Fibroblast of lung (primary cell): ENCODE results near the gene CCDC149. TPM values are rescaled to one million over a fixed set of nuclear protein-coding genes. Genes with fewer than 3 reads are reported as not detected.

Source experiments
- DNase-seq, 2 donors: peaks; one replicate each; pipeline versions ENCODE4 v3.0.0 to v3.0.0-alpha.2; 2010; ENCODE audit warnings: low read depth in 2 of 2
- H2AFZ ChIP-seq: 2 replicates; pipeline ENCODE4 v1.5.1; 2012; ENCODE audit warnings: low read length, control low read depth, inconsistent platforms
- H3K27ac ChIP-seq: 2 replicates; pipeline ENCODE4 v1.5.1; 2011; ENCODE audit warnings: low read length, control low read depth; ENCODE audit not compliant: insufficient read depth
- H3K27me3 ChIP-seq: 2 replicates; pipeline ENCODE4 v1.5.1; 2011; ENCODE audit warnings: mild to moderate bottlenecking, low read length; ENCODE audit not compliant: control insufficient read depth, insufficient read depth
- H3K36me3 ChIP-seq: 2 replicates; pipeline ENCODE4 v1.5.1; 2011; ENCODE audit warnings: low read length; ENCODE audit not compliant: control insufficient read depth, insufficient read depth
- H3K4me1 ChIP-seq: 2 replicates; pipeline ENCODE4 v1.5.1; 2011; ENCODE audit warnings: low read length; ENCODE audit not compliant: control insufficient read depth, insufficient read depth; ENCODE audit errors: extremely low read depth
- H3K4me2 ChIP-seq: 2 replicates; pipeline ENCODE4 v1.5.1; 2011; ENCODE audit warnings: low read length, control low read depth; ENCODE audit not compliant: insufficient read depth; ENCODE audit errors: extremely low read depth
- H3K4me3 ChIP-seq, 4 experiments: fragments of 200-600 bp in 1 of 4; sonication (generic) in 1 of 4; replicated peaks in 1 of 4; 2 replicates each; pipeline ENCODE4 v1.5.1; 2011 to 2016; ENCODE audit warnings: low read length in 4 of 4, low read depth in 3 of 4, mild to moderate bottlenecking in 3 of 4, control low read depth in 2 of 4, inconsistent platforms in 1 of 4, mixed read lengths in 1 of 4; ENCODE audit not compliant: insufficient read depth in 1 of 4; ENCODE audit errors: control extremely low read depth in 1 of 4
- H3K79me2 ChIP-seq: 2 replicates; pipeline ENCODE4 v1.5.1; 2012; ENCODE audit warnings: mild to moderate bottlenecking, low read length, inconsistent platforms; ENCODE audit not compliant: control insufficient read depth, insufficient read depth
- H3K9ac ChIP-seq: 2 replicates; pipeline ENCODE4 v1.5.1; 2011; ENCODE audit warnings: mild to moderate bottlenecking, low read length, control low read depth; ENCODE audit not compliant: insufficient read depth
- H3K9me3 ChIP-seq: 2 replicates; pipeline ENCODE4 v1.5.1; 2012; ENCODE audit warnings: low read depth, low read length; ENCODE audit not compliant: control insufficient read depth, insufficient read depth
- H4K20me1 ChIP-seq: 2 replicates; pipeline ENCODE4 v1.5.1; 2011; ENCODE audit warnings: low read length; ENCODE audit not compliant: control insufficient read depth, insufficient read depth; ENCODE audit errors: extremely low read depth
- CTCF ChIP-seq, 2 donors: IDR thresholded peaks in 1 of 2; conservative IDR thresholded peaks in 1 of 2; 1 replicate in 1 of 2; 2 replicates in 1 of 2; pipeline ENCODE4 v1.5.1; 2011 to 2012; ENCODE audit warnings: low read length in 2 of 2, control low read depth in 1 of 2, inconsistent platforms in 1 of 2, low read depth in 1 of 2, mild to moderate bottlenecking in 1 of 2
- EZH2 ChIP-seq: IDR thresholded peaks from 2 replicates; pipeline ENCODE4 v1.5.1; 2012; ENCODE audit warnings: low read length, control low read depth, mild to moderate bottlenecking; ENCODE audit errors: missing control alignments
- polyA plus RNA-seq, 2 donors: library from polyadenylated mRNA; depleted of rRNA in 1 of 2; stranded (reverse) in 1 of 2; unstranded in 1 of 2; fragments of >200 nt; gene quantifications; 2 replicates each; pipeline ENCODE4 v1.2.1, GENCODE V29; 2011 to 2012; ENCODE audit warnings: missing spikeins in 1 of 2
- total RNA-seq: library from RNA; depleted of rRNA; stranded (reverse); fragments of >200 nt; gene quantifications from 2 replicates; pipeline ENCODE4 v1.2.1, GENCODE V29; 2014

CCDC149 gene
- total and polyA plus RNA-seq, 2 donors (not counting 1 experiment from before 2014, with no cell fraction given), result 13.9 to 14.6 TPM

- Histone ChIP-seq H3K9ac (no peak overlapping the region), H2AFZ (no peak overlapping the region), H3K4me3 (peak overlapping the region in 1 of 4 experiments; percentile 71), H3K27me3 (peaks cover 2% of the 10 kb centered on the region), H3K27ac (no peak overlapping the region), H4K20me1 (no peaks in the 10 kb centered on the region), H3K4me2 (no peak overlapping the region), H3K36me3 (no peaks in the 10 kb centered on the region), H3K79me2 (no peaks in the 10 kb centered on the region), H3K4me1 (peaks cover 9% of the 10 kb centered on the region), H3K9me3 (no peaks in the 10 kb centered on the region)
- TF ChIP-seq EZH2 (no peak), CTCF (conservative IDR thresholded peaks at IDR 0.05 in 1 of 2, IDR thresholded peaks at IDR 0.05 in 1 of 2; ENCODE audit: low read depth in 1 of 2, low read length in 2 of 2) (no peak)
- no peak for DNase-seq
Measured at GRCh38 chr4:24796620-24797019, 116.2 kb downstream of the CCDC149 start.

GRCh38 chr4:24795666-24796381 is 117.0 kb downstream of the CCDC149 start:
- no peak for TF ChIP-seq CTCF (conservative IDR thresholded peaks at IDR 0.05 in 1 of 2, IDR thresholded peaks at IDR 0.05 in 1 of 2; ENCODE audit: low read depth in 1 of 2, low read length in 2 of 2)
- no peak for TF ChIP-seq EZH2
- Histone ChIP-seq H4K20me1 (no peaks in the 10 kb centered on the region), H3K4me2 (peak overlapping the region; percentile 92), H3K79me2 (no peaks in the 10 kb centered on the region), H3K27me3 (no peaks in the 10 kb centered on the region), H3K9me3 (no peaks in the 10 kb centered on the region), H3K27ac (peak overlapping the region; percentile 77), H3K9ac (peak overlapping the region; percentile 38), H3K4me1 (peaks cover 9% of the 10 kb centered on the region), H2AFZ (peak overlapping the region; percentile 56), H3K36me3 (no peaks in the 10 kb centered on the region), H3K4me3 (peak overlapping the region; percentile 0 to 71 (median 30))
- DNase-seq, result no peak

GRCh38 chr4:24794916-24795665 is 117.8 kb downstream of the CCDC149 start, which contains the start of gene SOD3:
TSS of gene SOD3 (plus strand) at chr4:24795573. CDS start at chr4:24799522, 3,949 bp downstream.
- Histone ChIP-seq H3K27me3 (no peaks in the 10 kb centered on the region), H3K4me1 (peaks cover 9% of the 10 kb centered on the region), H2AFZ (peak within 1 kb of the TSS; percentile 56), H3K27ac (peak within 1 kb of the TSS; percentile 77), H3K9me3 (no peaks in the 10 kb centered on the region), H3K4me3 (peak within 1 kb of the TSS; percentile 16 to 71 (median 34)), H3K36me3 (no peaks in the 10 kb centered on the region), H4K20me1 (no peaks in the 10 kb centered on the region), H3K9ac (peak within 1 kb of the TSS; percentile 38), H3K4me2 (peak within 1 kb of the TSS; percentile 92), H3K79me2 (no peaks in the 10 kb centered on the region)
- TF ChIP-seq EZH2 (no peak), CTCF (conservative IDR thresholded peaks at IDR 0.05 in 1 of 2, IDR thresholded peaks at IDR 0.05 in 1 of 2; ENCODE audit: low read depth in 1 of 2, low read length in 2 of 2) (no peak)
- peak; percentile 82 to 91 for DNase-seq
